Amygdala (tissue), 56 donors: ENCODE results near the gene MRGPRX4.
A peak's percentile ranks its signal among the peaks of the same experiment; 100 is the strongest.
"Not testable (repeated sequence)": the region's sequence is repeated elsewhere in the genome, so short reads cannot be mapped to it uniquely, and the experiment has no call there.

Experiments
- DNase-seq, 56 donors: peaks; one replicate each; lab custom pipeline; 2025; lab: John Stamatoyannopoulos, UW

The MRGPRX4 gene

GRCh38 chr11:18172666-18173065, at the start of gene MRGPRX4:
Gene MRGPRX4, plus strand, starts transcription at chr11:18172837. Its CDS starts 420 bp downstream, at chr11:18173257.
- no peak for DNase-seq

GRCh38 chr11:18131115-18131514, 41.5 kb upstream of the MRGPRX4 start:
- DNase-seq, result not testable (repeated sequence)

GRCh38 chr11:18132341-18132740, 40.3 kb upstream of the MRGPRX4 start, which contains the start of gene MRGPRX3:
Gene MRGPRX3, plus strand, starts transcription at chr11:18132571. Its CDS starts 4,632 bp downstream, at chr11:18137203.
- DNase-seq, result no peak

- DNase-seq, result no peak
Observed at GRCh38 chr11:18135308-18135707, 37.3 kb upstream of the MRGPRX4 start.

- DNase-seq, result no peak
Observed at GRCh38 chr11:18137186-18137800, 35.3 kb upstream of the MRGPRX4 start.

GRCh38 chr11:18140145-18140544, 32.5 kb upstream of the MRGPRX4 start:
- DNase-seq, result no peak

GRCh38 chr11:18144243-18144642, 28.4 kb upstream of the MRGPRX4 start:
- DNase-seq, result no peak

GRCh38 chr11:18145025-18145424, 27.6 kb upstream of the MRGPRX4 start:
- no peak for DNase-seq

GRCh38 chr11:18145837-18146236, 26.8 kb upstream of the MRGPRX4 start:
- DNase-seq, result no peak

- DNase-seq, result no peak
Observed at GRCh38 chr11:18151581-18151980, 21.1 kb upstream of the MRGPRX4 start.

GRCh38 chr11:18168372-18168771, 4.3 kb upstream of the MRGPRX4 start:
- DNase-seq, result no peak

GRCh38 chr11:18171377-18172000, 1.1 kb upstream of the MRGPRX4 start:
- DNase-seq, result peak in 1 of 56 donors; percentile 4

GRCh38 chr11:18173225-18173866, 709 bp downstream of the MRGPRX4 start:
- DNase-seq, result no peak

- DNase-seq, result no peak
Observed at GRCh38 chr11:18188796-18189195, 16.2 kb downstream of the MRGPRX4 start.

GRCh38 chr11:18189476-18190245, 17.0 kb downstream of the MRGPRX4 start:
- DNase-seq, result not testable (repeated sequence)

GRCh38 chr11:18191376-18191775, 18.7 kb downstream of the MRGPRX4 start:
- DNase-seq, result peak in 1 of 56 donors; percentile 6

- DNase-seq, result peak in 1 of 56 donors; percentile 2
Observed at GRCh38 chr11:18193010-18193409, 20.4 kb downstream of the MRGPRX4 start.

- DNase-seq, result no peak
Observed at GRCh38 chr11:18196532-18196931, 23.9 kb downstream of the MRGPRX4 start.

- not testable (repeated sequence) for DNase-seq
Observed at GRCh38 chr11:18197738-18198137, 25.1 kb downstream of the MRGPRX4 start.

GRCh38 chr11:18203723-18204122, 31.1 kb downstream of the MRGPRX4 start:
- DNase-seq, result peak in 1 of 56 donors; percentile 6

- no peak for DNase-seq
Observed at GRCh38 chr11:18204220-18204619, 31.6 kb downstream of the MRGPRX4 start.
